Endothelial cell of umbilical vein (primary cell): ENCODE data around the gene FUT8. TPM values are rescaled to one million over a fixed set of nuclear protein-coding genes. Genes with fewer than 3 reads are reported as not detected.

Experiments used
- BruUV-seq: library from RNA; stranded (reverse); fragments of 400-500 nt; replicated peaks from 2 replicates; lab custom pipeline; 2021; lab: Mats Ljungman, UMichigan
- CTCF ChIA-PET: fragments of 300-600, 350-600 bp; sonication (Branson Sonifier 250); formaldehyde crosslinking; loops from one replicate; lab custom pipeline; 2021; ENCODE audit warnings: antibody characterized with exemption, inconsistent platforms; lab: Charles Lee
- POLR2A ChIA-PET: fragments of 300-600, 350-600 bp; sonication (Branson Sonifier 250); formaldehyde crosslinking; loops from one replicate; lab custom pipeline; 2021; ENCODE audit warnings: antibody characterized with exemption, inconsistent platforms; lab: Charles Lee
- DNase-seq: peaks from one replicate; pipeline ENCODE4 v3.0.0-alpha.2; 2011; ENCODE audit warnings: low read depth, low spot score
- FAIRE-seq: peaks from 2 replicates; lab custom pipeline; 2011; peaks lifted over from hg19 to GRCh38; lab: Jason Lieb, UNC
- H2AFZ ChIP-seq: 2 replicates; pipeline ENCODE4 v1.6.0; 2012; ENCODE audit warnings: low read depth, low read length, control low read depth, inconsistent platforms
- H3K27ac ChIP-seq: 2 replicates; pipeline ENCODE4 v1.5.1; 2011; ENCODE audit warnings: low read depth, mild to moderate bottlenecking, control low read depth, low read length, moderate library complexity; ENCODE audit not compliant: insufficient read depth
- H3K27me3 ChIP-seq, 2 experiments: 2 replicates each; pipeline versions ENCODE4 v1.6.0 to v1.6.1; 2011; ENCODE audit warnings: low read length in 2 of 2, mixed read lengths in 1 of 2; ENCODE audit not compliant: control insufficient read depth in 2 of 2, insufficient read depth in 2 of 2
- H3K36me3 ChIP-seq, 2 experiments: 2 replicates in 1 of 2; 3 replicates in 1 of 2; pipeline ENCODE4 v1.5.1; 2011; ENCODE audit warnings: low read length in 2 of 2, mild to moderate bottlenecking in 1 of 2, moderate library complexity in 1 of 2; ENCODE audit not compliant: control insufficient read depth in 2 of 2, insufficient read depth in 2 of 2; ENCODE audit errors: extremely low read depth in 1 of 2
- H3K4me1 ChIP-seq: 3 replicates; pipeline ENCODE4 v1.5.1; 2011; ENCODE audit warnings: mild to moderate bottlenecking, low read length; ENCODE audit not compliant: control insufficient read depth, insufficient read depth; ENCODE audit errors: extremely low read depth
- H3K4me2 ChIP-seq: 2 replicates; pipeline ENCODE4 v1.6.1; 2011; ENCODE audit warnings: low read length, control low read depth, mixed read lengths; ENCODE audit not compliant: insufficient read depth
- H3K4me3 ChIP-seq, 3 experiments: fragments of 200-600 bp in 1 of 3; sonication (generic), shearing (Covaris generic) in 1 of 3; replicated peaks in 1 of 3; 2 replicates each; pipeline ENCODE4 v1.5.1; 2011 to 2016; ENCODE audit warnings: control low read depth in 3 of 3, low read length in 3 of 3, mild to moderate bottlenecking in 2 of 3, inconsistent platforms in 1 of 3, low read depth in 1 of 3, moderate library complexity in 1 of 3; ENCODE audit not compliant: insufficient read depth in 1 of 3
- H3K79me2 ChIP-seq: 2 replicates; pipeline ENCODE4 v1.6.0; 2012; ENCODE audit warnings: low read length, inconsistent platforms; ENCODE audit not compliant: control insufficient read depth, insufficient read depth
- H3K9ac ChIP-seq: replicated peaks from 2 replicates; pipeline ENCODE3; 2011; ENCODE audit warnings: low read length, control low read depth; ENCODE audit not compliant: insufficient read depth; ENCODE audit errors: extremely low read depth
- H3K9me1 ChIP-seq: replicated peaks from 3 replicates; pipeline ENCODE4 v1.6.0; 2011; ENCODE audit warnings: mild to moderate bottlenecking, low read length; ENCODE audit not compliant: control insufficient read depth, insufficient read depth; ENCODE audit errors: extremely low read depth
- H3K9me3 ChIP-seq: replicated peaks from 2 replicates; pipeline ENCODE4 v1.5.1; 2012; ENCODE audit warnings: low read length, inconsistent platforms; ENCODE audit not compliant: control insufficient read depth, insufficient read depth
- H4K20me1 ChIP-seq: replicated peaks from 2 replicates; pipeline ENCODE3; 2011; ENCODE audit warnings: mild to moderate bottlenecking, low read length; ENCODE audit not compliant: control insufficient read depth, insufficient read depth; ENCODE audit errors: extremely low read depth
- CTCF ChIP-seq, 2 donors: IDR thresholded peaks; 1 replicate in 1 of 2; 2 replicates in 1 of 2; pipeline ENCODE4 v1.5.1; 2011; ENCODE audit warnings: low read length in 2 of 2, mild to moderate bottlenecking in 2 of 2, moderate library complexity in 2 of 2, control low read depth in 1 of 2, inconsistent platforms in 1 of 2, low read depth in 1 of 2; ENCODE audit not compliant: insufficient read depth in 1 of 2; ENCODE audit errors: extremely low read depth in 1 of 2
- EZH2 ChIP-seq: IDR thresholded peaks from 2 replicates; pipeline ENCODE4 v1.6.1; 2012; ENCODE audit warnings: borderline replicate concordance, low read depth, mild to moderate bottlenecking, moderate library complexity, low read length, inconsistent platforms; ENCODE audit not compliant: severe bottlenecking
- FOS ChIP-seq: IDR thresholded peaks from 2 replicates; pipeline ENCODE4 v1.6.1; 2011; ENCODE audit warnings: mild to moderate bottlenecking, low read length, moderate library complexity, borderline replicate concordance; ENCODE audit not compliant: insufficient read depth
- GATA2 ChIP-seq: IDR thresholded peaks from 2 replicates; pipeline ENCODE4 v1.7.0; 2011; ENCODE audit warnings: low read depth, mild to moderate bottlenecking, moderate library complexity, mixed read lengths, low read length; ENCODE audit not compliant: insufficient read length, insufficient read depth
- JUN ChIP-seq: IDR thresholded peaks from 2 replicates; pipeline ENCODE4 v1.6.1; 2011; ENCODE audit warnings: borderline replicate concordance, low read depth; ENCODE audit not compliant: insufficient read length, insufficient read depth
- MAX ChIP-seq: IDR thresholded peaks from 2 replicates; pipeline ENCODE4 v1.6.1; 2011; ENCODE audit not compliant: insufficient read depth, insufficient read length
- MYC ChIP-seq: IDR thresholded peaks from one replicate; pipeline ENCODE4 v1.6.1; 2011; ENCODE audit warnings: mild to moderate bottlenecking, low read depth, low read length
- POLR2A ChIP-seq: IDR thresholded peaks from 2 replicates; pipeline ENCODE4 v1.6.1; 2012; ENCODE audit warnings: low read depth, mild to moderate bottlenecking, control low read depth, low read length
- POLR2AphosphoS5 ChIP-seq: IDR thresholded peaks from 2 replicates; pipeline ENCODE4 v1.6.1; 2012; ENCODE audit warnings: low read depth, mild to moderate bottlenecking, control low read depth, low read length, moderate library complexity; ENCODE audit not compliant: insufficient read depth
- dilution Hi-C: fragments of 300-500 bp; cut with MboI; formaldehyde crosslinking; loops from one replicate; pipeline ENCODE4 v1.15.0; 2019; ENCODE audit warnings: low sequenced_read_pairs; ENCODE audit not compliant: extremely low pct_ligation_motif_present
- intact Hi-C: fragments of 100-400 bp; cut with micrococcal nuclease; formaldehyde crosslinking; loops from one replicate; pipeline ENCODE4 v1.10.0; 2022
- polyA plus RNA-seq, 4 experiments: library from polyadenylated mRNA; depleted of rRNA in 3 of 4; stranded (reverse) in 3 of 4; unstranded in 1 of 4; fragments of >200 nt; gene quantifications; 2 replicates each; pipeline versions ENCODE4 v1.2.1 to v1.2.3, GENCODE V29; 2011 to 2012; ENCODE audit warnings: missing spikeins in 1 of 4
- total RNA-seq: library from RNA; stranded (reverse); gene quantifications from 2 replicates; pipeline ENCODE4 v1.2.3, GENCODE V29; 2021

The FUT8 gene
- total and polyA plus RNA-seq, 2 donors (not counting 3 experiments of a cell fraction or from before 2014, with no cell fraction given), result 16.7 to 38.8 TPM

- FAIRE-seq (no peak), DNase-seq (no peak)
- H3K36me3 ChIP-seq, result no peaks in the 10 kb centered on the region
- no peak overlapping the region for H2AFZ ChIP-seq
- ChIA-PET POLR2A (no interaction called here), CTCF (interaction anchor here (1.1 to 1.6 kb wide), 3 partner anchors 23 to 587 kb away, joined by 3 to 4 read pairs (median 4); no protein-coding TSS in a partner anchor)
- no peaks in the 10 kb centered on the region for H3K9me3 ChIP-seq
- H4K20me1 ChIP-seq, result no peaks in the 10 kb centered on the region
- no peaks in the 10 kb centered on the region for H3K9me1 ChIP-seq
- no peak overlapping the region for H3K4me2 ChIP-seq
- no TSS peak for BruUV-seq
- intact Hi-C loops, result no loop called here
- dilution Hi-C loops, result no loop called here
- no peak for TF ChIP-seq JUN
- no peak for TF ChIP-seq POLR2A
- TF ChIP-seq CTCF (IDR thresholded peaks at IDR 0.05; ENCODE audit: extremely low read depth in 1 of 2, insufficient read depth in 1 of 2, low read depth in 1 of 2, low read length in 2 of 2), result no peak
- TF ChIP-seq FOS, result no peak
- TF ChIP-seq GATA2, result no peak
- TF ChIP-seq MAX, result no peak
- TF ChIP-seq POLR2AphosphoS5, result no peak
- TF ChIP-seq EZH2, result no peak
- no peak for TF ChIP-seq MYC
- H3K9ac ChIP-seq, result no peak overlapping the region
- H3K27me3 ChIP-seq, result no peaks in the 10 kb centered on the region
- H3K27ac ChIP-seq, result no peak overlapping the region
- H3K4me3 ChIP-seq, result no peak overlapping the region
- H3K79me2 ChIP-seq, result no peaks in the 10 kb centered on the region
- H3K4me1 ChIP-seq, result no peaks in the 10 kb centered on the region
Observed at GRCh38 chr14:65751510-65751909, 339.0 kb downstream of the FUT8 start.
